Panc1 (cell line): ENCODE results near the gene ID1. TPM values are rescaled to one million over a fixed set of nuclear protein-coding genes. Genes with fewer than 3 reads are reported as not detected.
A peak's percentile ranks its signal among the peaks of the same experiment; 100 is the strongest.
"Not testable (repeated sequence)": the region's sequence is repeated elsewhere in the genome, so short reads cannot be mapped to it uniquely, and the experiment has no call there.

Experiments used
- ATAC-seq: fragments of 200-7000 bp; cut with Tn5 transposase; 2 replicates; pipeline ENCODE4 v1.9.1; 2020; ENCODE audit warnings: mild to moderate bottlenecking, moderate library complexity
- BruUV-seq: library from RNA; stranded (reverse); fragments of 400-500 nt; replicated peaks from 2 replicates; lab custom pipeline; 2021; lab: Mats Ljungman, UMichigan
- CTCF ChIA-PET: fragments of 300-600 bp; sonication (Branson Sonifier 250); formaldehyde crosslinking; loops from one replicate; lab custom pipeline; 2022; ENCODE audit warnings: antibody characterized with exemption; lab: Charles Lee
- POLR2A ChIA-PET: fragments of 300-600 bp; sonication (Branson Sonifier 250); formaldehyde crosslinking; loops from one replicate; lab custom pipeline; 2022; ENCODE audit warnings: antibody characterized with exemption; lab: Charles Lee
- DNase-seq: peaks from one replicate; pipeline ENCODE4 v3.0.0-alpha.2; 2010; ENCODE audit warnings: low read depth, low spot score
- H3K27ac ChIP-seq: 2 replicates; pipeline ENCODE4 v1.5.1; 2011; ENCODE audit warnings: mild to moderate bottlenecking, low read length, inconsistent platforms
- H3K27me3 ChIP-seq: fragments of 200-500 bp; sonication (Bioruptor generic); 2 replicates; pipeline ENCODE4 v1.6.0; 2014; ENCODE audit warnings: low read length, inconsistent platforms; ENCODE audit not compliant: control insufficient read depth, insufficient read depth
- H3K36me3 ChIP-seq: fragments of 200-500 bp; sonication (Bioruptor generic); 2 replicates; pipeline ENCODE4 v1.5.1; 2014; ENCODE audit warnings: inconsistent platforms, mild to moderate bottlenecking, low read length, moderate library complexity; ENCODE audit not compliant: control insufficient read depth, insufficient read depth
- H3K4me1 ChIP-seq: 2 replicates; pipeline ENCODE4 v1.5.1; 2011; ENCODE audit warnings: inconsistent platforms, mild to moderate bottlenecking, low read length, moderate library complexity; ENCODE audit not compliant: control insufficient read depth, insufficient read depth
- H3K4me3 ChIP-seq, 2 experiments: 2 replicates each; pipeline ENCODE4 v1.5.1; 2011 to 2012; ENCODE audit warnings: low read depth in 2 of 2, low read length in 2 of 2, mild to moderate bottlenecking in 2 of 2, inconsistent platforms in 1 of 2, moderate library complexity in 1 of 2
- H3K9me3 ChIP-seq: fragments of 200-500 bp; sonication (Bioruptor generic); 2 replicates; pipeline ENCODE4 v1.5.1; 2014; ENCODE audit warnings: low read depth, mild to moderate bottlenecking, inconsistent platforms, low read length, moderate library complexity; ENCODE audit not compliant: control insufficient read depth, insufficient read depth
- CTCF ChIP-seq: fragments of 450-650 bp; IDR thresholded peaks from 2 replicates; pipeline ENCODE4 v1.5.1; 2017; ENCODE audit warnings: mild to moderate bottlenecking
- POLR2AphosphoS5 ChIP-seq: IDR thresholded peaks from 2 replicates; pipeline ENCODE4 v1.6.1; 2012; ENCODE audit warnings: mild to moderate bottlenecking, low read depth, low read length, moderate library complexity
- REST ChIP-seq, 2 experiments: IDR thresholded peaks; 2 replicates each; pipeline ENCODE4 v1.6.1; 2011 to 2012; ENCODE audit warnings: low read depth in 2 of 2, control low read depth in 1 of 2, low read length in 1 of 2, mild to moderate bottlenecking in 1 of 2, moderate library complexity in 1 of 2; ENCODE audit not compliant: insufficient read depth in 1 of 2
- SIN3A ChIP-seq: IDR thresholded peaks from 2 replicates; pipeline ENCODE4 v1.6.1; 2012; ENCODE audit warnings: low read depth, mild to moderate bottlenecking, low read length, moderate library complexity, borderline replicate concordance; ENCODE audit not compliant: insufficient read depth
- TCF7L2 ChIP-seq: IDR thresholded peaks from 2 replicates; pipeline ENCODE4 v1.6.1; 2011; ENCODE audit warnings: mild to moderate bottlenecking, low read depth, low read length, inconsistent platforms
- in situ Hi-C: cut with HindIII; loops from 2 replicates; pipeline ENCODE4 v1.10.0; 2016; ENCODE audit warnings: low sequenced_read_pairs, low pct_unique_long_range_greater_than_20kb
- intact Hi-C: fragments of 100-400 bp; cut with micrococcal nuclease; formaldehyde crosslinking; loops from one replicate; pipeline ENCODE4 v1.10.0; 2022; ENCODE audit not compliant: unreplicated experiment
- total RNA-seq: library from RNA; stranded (reverse); gene quantifications from one replicate; pipeline ENCODE4 v1.2.1, GENCODE V29; 2021; ENCODE audit not compliant: unreplicated experiment

Gene ID1
- total RNA-seq, 1 experiment from 2014 or later, result 152 TPM

GRCh38 chr20:31574986-31575385 lies 30.1 kb upstream of the ID1 start:
- BruUV-seq, H3K36me3 ChIP-seq, intact Hi-C loops, DNase-seq, in situ Hi-C loops, ATAC-seq, H3K4me3 ChIP-seq, H3K27me3 ChIP-seq, H3K9me3 ChIP-seq: not testable (repeated sequence)
- Histone ChIP-seq H3K27ac (peak overlapping the region; percentile 41; the same call in 1 of the 2 replicates), H3K4me1 (peaks cover 35% of the 10 kb centered on the region)
- ChIA-PET POLR2A (interaction anchor here (0.8 to 4.0 kb wide), 3 partner anchors 28 to 72 kb away, joined by 3 to 76 read pairs (median 4); partner anchors contain the start of gene ID1), CTCF (interaction anchor here (0.8 to 10.8 kb wide), 3 partner anchors 18 to 35 kb away, joined by 3 to 298 read pairs (median 10); no protein-coding TSS in a partner anchor)

GRCh38 chr20:31576751-31577150 lies 28.3 kb upstream of the ID1 start:
- no peaks in the 10 kb centered on the region for H3K9me3 ChIP-seq
- POLR2A ChIA-PET, result interaction anchor here (2.3 kb wide), 1 partner anchor 28 kb away, joined by 14 read pairs; the partner anchor contains the start of gene ID1
- no peaks in the 10 kb centered on the region for H3K27me3 ChIP-seq
- CTCF ChIA-PET, result interaction anchor here (1.1 kb wide), 1 partner anchor 36 kb away, joined by 3 read pairs; no protein-coding TSS in a partner anchor
- no peaks in the 10 kb centered on the region for H3K36me3 ChIP-seq
- no peak for ATAC-seq
- intact Hi-C loops, result no loop called here
- no peak for DNase-seq
- no TSS peak for BruUV-seq
- H3K27ac ChIP-seq, result peak overlapping the region; percentile 0; the same call in 1 of the 2 replicates
- peaks cover 19% of the 10 kb centered on the region for H3K4me1 ChIP-seq
- TF ChIP-seq REST (IDR thresholded peaks at IDR 0.05; ENCODE audit: insufficient read depth in 1 of 2, low read depth in 2 of 2, low read length in 1 of 2) (no peak), SIN3A (no peak), CTCF (no peak), POLR2AphosphoS5 (no peak), TCF7L2 (no peak)
- no peak overlapping the region for H3K4me3 ChIP-seq
- in situ Hi-C loops, result no loop called here

GRCh38 chr20:31577194-31577593 lies 27.9 kb upstream of the ID1 start:
- BruUV-seq, result no TSS peak
- TF ChIP-seq POLR2AphosphoS5 (no peak), SIN3A (no peak)
- H3K27me3 ChIP-seq, result no peaks in the 10 kb centered on the region

More at GRCh38 chr20:31577194-31577593, 27.9 kb upstream of the ID1 start:
- Histone ChIP-seq H3K36me3 (no peaks in the 10 kb centered on the region), H3K27ac (peak overlapping the region; percentile 0; the same call in 1 of the 2 replicates), H3K9me3 (no peaks in the 10 kb centered on the region), H3K4me1 (peaks cover 15% of the 10 kb centered on the region), H3K4me3 (no peak overlapping the region)
- POLR2A ChIA-PET, result interaction anchor here (2.3 kb wide), 1 partner anchor 28 kb away, joined by 14 read pairs; the partner anchor contains the start of gene ID1
- CTCF ChIA-PET, result interaction anchor here (0.7 kb wide), 1 partner anchor 119 kb away, joined by 4 read pairs; no protein-coding TSS in a partner anchor
- intact Hi-C loops, result no loop called here
- no peak for ATAC-seq
- no peak for DNase-seq
- in situ Hi-C loops, result no loop called here
